Trophoblast cell (in vitro differentiated cells and primary cell): Measurements from ENCODE around the gene RIMBP2.

Source experiments
- DNase-seq, 2 donors: peaks; one replicate each; pipeline ENCODE4 v3.0.0-alpha.2; 2016
- H2AFZ ChIP-seq: 2 replicates; pipeline ENCODE4 v1.6.1; 2013; ENCODE audit warnings: low read length, moderate library complexity, mild to moderate bottlenecking; ENCODE audit not compliant: insufficient read depth, poor library complexity
- H2AK5ac ChIP-seq: 2 replicates; pipeline ENCODE4 v1.6.1; 2013; ENCODE audit warnings: mild to moderate bottlenecking, low read length
- H2BK120ac ChIP-seq: 2 replicates; pipeline ENCODE4 v1.6.1; 2013; ENCODE audit warnings: low read length, mild to moderate bottlenecking, moderate library complexity; ENCODE audit not compliant: insufficient read depth, poor library complexity
- H2BK12ac ChIP-seq: 2 replicates; pipeline ENCODE4 v1.6.1; 2013; ENCODE audit warnings: mild to moderate bottlenecking, low read length, moderate library complexity
- H2BK5ac ChIP-seq: 2 replicates; pipeline ENCODE4 v1.6.1; 2013; ENCODE audit warnings: low read length, low read depth, moderate library complexity, mild to moderate bottlenecking; ENCODE audit not compliant: poor library complexity
- H3K14ac ChIP-seq: 2 replicates; pipeline ENCODE4 v1.6.1; 2013; ENCODE audit warnings: mild to moderate bottlenecking, low read length
- H3K18ac ChIP-seq: 2 replicates; pipeline ENCODE4 v1.6.1; 2013; ENCODE audit warnings: mild to moderate bottlenecking, low read length
- H3K23ac ChIP-seq: 2 replicates; pipeline ENCODE4 v1.6.1; 2013; ENCODE audit warnings: low read length
- H3K27ac ChIP-seq: 2 replicates; pipeline ENCODE4 v1.5.1; 2013; ENCODE audit warnings: low read depth, mild to moderate bottlenecking, inconsistent platforms, low read length, moderate library complexity
- H3K27me3 ChIP-seq: 2 replicates; pipeline ENCODE4 v1.6.1; 2013; ENCODE audit warnings: inconsistent platforms, mild to moderate bottlenecking, low read length, moderate library complexity; ENCODE audit not compliant: insufficient read depth
- H3K36me3 ChIP-seq, 2 experiments: 1 replicate in 1 of 2; 2 replicates in 1 of 2; pipeline ENCODE4 v1.6.1; 2013; ENCODE audit warnings: low read length in 2 of 2, mild to moderate bottlenecking in 2 of 2, moderate library complexity in 1 of 2; ENCODE audit not compliant: insufficient read depth in 2 of 2, control insufficient read depth in 1 of 2
- H3K4ac ChIP-seq: 2 replicates; pipeline ENCODE4 v1.6.1; 2013; ENCODE audit warnings: low read depth, mild to moderate bottlenecking, low read length, moderate library complexity
- H3K4me1 ChIP-seq, 2 experiments: 1 replicate in 1 of 2; 2 replicates in 1 of 2; pipeline ENCODE4 v1.6.1; 2013; ENCODE audit warnings: low read length in 2 of 2, mild to moderate bottlenecking in 2 of 2, moderate library complexity in 1 of 2; ENCODE audit not compliant: insufficient read depth in 2 of 2, control insufficient read depth in 1 of 2
- H3K4me2 ChIP-seq: 2 replicates; pipeline ENCODE4 v1.6.1; 2013; ENCODE audit warnings: inconsistent platforms, mild to moderate bottlenecking, low read length, moderate library complexity
- H3K4me3 ChIP-seq: 2 replicates; pipeline ENCODE4 v1.5.1; 2013; ENCODE audit warnings: mild to moderate bottlenecking, low read depth, low read length, inconsistent platforms
- H3K79me1 ChIP-seq: one replicate; pipeline ENCODE4 v1.6.1; 2013; ENCODE audit warnings: low read length
- H3K79me2 ChIP-seq: 2 replicates; pipeline ENCODE4 v1.6.1; 2013; ENCODE audit warnings: low read length, mild to moderate bottlenecking; ENCODE audit not compliant: control insufficient read depth, insufficient read depth, poor library complexity
- H3K9ac ChIP-seq: 2 replicates; pipeline ENCODE4 v1.6.1; 2013; ENCODE audit warnings: mild to moderate bottlenecking, low read length
- H3K9me3 ChIP-seq: 2 replicates; pipeline ENCODE4 v1.6.1; 2013; ENCODE audit warnings: low read depth, mild to moderate bottlenecking, control low read depth, inconsistent platforms, low read length; ENCODE audit not compliant: insufficient read depth
- H4K12ac ChIP-seq: 2 replicates; pipeline ENCODE4 v1.6.1; 2013; ENCODE audit warnings: low read depth, mild to moderate bottlenecking, low read length, moderate library complexity
- H4K8ac ChIP-seq: 2 replicates; pipeline ENCODE4 v1.6.1; 2013; ENCODE audit warnings: low read depth, mild to moderate bottlenecking, low read length, moderate library complexity
- H4K91ac ChIP-seq: one replicate; pipeline ENCODE4 v1.6.1; 2013; ENCODE audit warnings: low read depth, mild to moderate bottlenecking, low read length, moderate library complexity
- WGBS: extraction: QIAGEN DNeasy Blood & Tissue Kit; methylation state at CpG from one replicate; pipeline ENCODE4 v1.1.7; 2013; ENCODE audit warnings: missing lambda C conversion rate; ENCODE audit not compliant: insufficient read length, insufficient coverage; ENCODE audit errors: extremely low coverage; 5-methylcytosine and 5-hydroxymethylcytosine counted together

Gene RIMBP2

GRCh38 chr12:130710733-130711080, 5.4 kb downstream of the RIMBP2 start:
- no peak overlapping the region for H2BK120ac ChIP-seq
- no peak overlapping the region for H3K9ac ChIP-seq
- no peaks in the 10 kb centered on the region for H3K79me1 ChIP-seq
- H4K8ac ChIP-seq, result no peak overlapping the region
- peaks cover 2% of the 10 kb centered on the region for H3K9me3 ChIP-seq
- no peak overlapping the region for H3K27ac ChIP-seq
- no peaks in the 10 kb centered on the region for H3K79me2 ChIP-seq
- H4K12ac ChIP-seq, result no peak overlapping the region
- H3K18ac ChIP-seq, result no peak overlapping the region
- H3K27me3 ChIP-seq, result peaks cover 24% of the 10 kb centered on the region
- peaks cover 11% of the 10 kb centered on the region in 2 experiments for H3K4me1 ChIP-seq
- H3K23ac ChIP-seq, result no peak overlapping the region
- H3K4ac ChIP-seq, result no peak overlapping the region
- no peak overlapping the region for H3K14ac ChIP-seq
- no peaks in the 10 kb centered on the region for H3K36me3 ChIP-seq
- H2AK5ac ChIP-seq, result no peak overlapping the region
- no peak overlapping the region for H4K91ac ChIP-seq
- no peak overlapping the region for H2BK5ac ChIP-seq
- no peak overlapping the region for H2BK12ac ChIP-seq
- H3K4me2 ChIP-seq, result no peak overlapping the region
- DNase-seq, result no peak
- no peak overlapping the region for H3K4me3 ChIP-seq
- WGBS, result no CpG with 5 or more reads among the region's 7 CpGs
- no peak overlapping the region for H2AFZ ChIP-seq

- peaks cover 6% of the 10 kb centered on the region in 2 experiments for H3K4me1 ChIP-seq
- no peak overlapping the region for H3K23ac ChIP-seq
- no peak overlapping the region for H3K4me2 ChIP-seq
- no peak overlapping the region for H4K91ac ChIP-seq
- no peak overlapping the region for H2BK12ac ChIP-seq
- H3K36me3 ChIP-seq, result no peaks in the 10 kb centered on the region
- no peak overlapping the region for H2AFZ ChIP-seq
- H3K9ac ChIP-seq, result no peak overlapping the region
- H3K9me3 ChIP-seq, result peaks cover 2% of the 10 kb centered on the region
- H2AK5ac ChIP-seq, result no peak overlapping the region
- no peak overlapping the region for H4K8ac ChIP-seq
- H3K79me1 ChIP-seq, result no peaks in the 10 kb centered on the region
- no peaks in the 10 kb centered on the region for H3K79me2 ChIP-seq
- no peak overlapping the region for H3K14ac ChIP-seq
- no peak overlapping the region for H2BK120ac ChIP-seq
- WGBS, result no CpG with 5 or more reads among the region's 13 CpGs
- DNase-seq, result no peak
- H3K4ac ChIP-seq, result no peak overlapping the region
- no peak overlapping the region for H3K18ac ChIP-seq
- no peak overlapping the region for H2BK5ac ChIP-seq
- H4K12ac ChIP-seq, result no peak overlapping the region
- no peak overlapping the region for H3K27ac ChIP-seq
- peak overlapping the region; percentile 10 for H3K4me3 ChIP-seq
- peaks cover 20% of the 10 kb centered on the region for H3K27me3 ChIP-seq
Measured at GRCh38 chr12:130709971-130710732, 5.9 kb downstream of the RIMBP2 start.

DNA sequence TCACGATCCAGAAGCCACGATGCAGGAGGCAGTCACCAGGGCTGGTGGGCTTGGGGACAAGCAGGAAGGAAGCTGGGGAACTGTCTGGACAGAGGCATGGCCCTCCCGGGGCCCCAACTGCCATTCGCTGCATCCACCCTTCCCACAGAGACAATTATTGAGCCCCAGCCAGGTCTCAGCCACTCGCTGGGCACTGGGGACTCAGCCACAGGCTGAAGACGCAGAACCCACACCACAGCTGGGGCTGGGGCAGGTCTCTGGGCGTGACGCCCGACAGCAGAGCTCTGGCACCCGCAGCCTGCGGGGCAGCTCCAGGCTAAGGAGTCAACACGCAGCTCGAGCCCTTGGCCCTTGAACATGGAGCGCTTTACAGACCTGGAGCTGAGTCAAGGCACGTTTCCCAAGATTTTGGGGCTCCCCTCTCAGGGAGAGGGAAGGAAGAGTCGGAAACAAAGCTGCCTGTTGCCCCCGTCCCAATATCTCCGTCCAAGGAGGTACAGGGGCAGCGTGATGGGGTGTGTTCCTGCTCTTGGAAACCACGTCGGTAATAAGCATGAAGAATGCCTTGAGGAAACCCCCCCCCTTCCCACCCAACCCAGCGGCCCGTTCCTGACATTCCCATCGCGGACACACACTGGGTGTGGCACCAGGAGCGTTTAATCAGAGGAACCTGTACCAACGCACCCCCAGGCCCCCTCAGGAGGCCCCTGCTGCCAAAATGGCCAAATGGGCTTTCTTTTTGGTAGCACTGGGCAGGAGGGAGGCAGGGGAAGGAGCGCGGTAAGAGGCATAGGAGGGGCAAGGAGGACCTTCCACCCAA, 6.7 kb downstream of the RIMBP2 start:
- Histone ChIP-seq H3K36me3 (no peaks in the 10 kb centered on the region), H2AFZ (no peak overlapping the region), H3K79me2 (no peaks in the 10 kb centered on the region), H4K8ac (no peak overlapping the region), H3K4ac (no peak overlapping the region), H3K18ac (no peak overlapping the region), H3K9me3 (peaks cover 2% of the 10 kb centered on the region), H2BK5ac (no peak overlapping the region), H3K4me2 (no peak overlapping the region), H3K79me1 (no peaks in the 10 kb centered on the region), H3K9ac (no peak overlapping the region), H2AK5ac (no peak overlapping the region), H4K12ac (no peak overlapping the region), H4K91ac (no peak overlapping the region), H3K14ac (no peak overlapping the region), H2BK120ac (no peak overlapping the region), H3K27ac (no peak overlapping the region), H3K27me3 (peaks cover 13% of the 10 kb centered on the region), H3K4me1 (no peaks in the 10 kb centered on the region), H3K4me3 (no peak overlapping the region), H2BK12ac (no peak overlapping the region), H3K23ac (no peak overlapping the region)
- no peak for DNase-seq
- WGBS, result no CpG with 5 or more reads among the region's 29 CpGs

DNA sequence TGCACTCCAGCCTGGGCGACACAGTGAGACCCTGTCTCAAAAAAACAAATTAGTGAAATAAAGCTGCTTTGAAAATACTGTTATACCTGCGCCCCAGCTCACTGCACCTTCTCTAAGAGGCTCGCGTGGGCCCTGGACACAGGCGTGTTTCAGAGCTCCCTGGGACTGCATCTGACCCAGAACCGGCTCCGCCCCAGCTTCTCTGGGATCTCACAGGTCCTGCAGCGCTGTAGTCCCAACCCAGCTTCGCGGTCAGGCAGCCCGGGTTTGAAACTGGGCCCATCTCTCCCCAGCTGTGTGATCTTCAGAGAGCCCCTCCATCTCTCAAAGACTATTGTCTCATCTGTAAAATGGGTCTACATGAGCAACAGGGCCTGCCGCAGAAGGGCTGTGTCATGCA, 7.5 kb downstream of the RIMBP2 start:
- Histone ChIP-seq H3K27me3 (peaks cover 6% of the 10 kb centered on the region), H3K9me3 (peaks cover 2% of the 10 kb centered on the region), H4K8ac (no peak overlapping the region), H4K91ac (no peak overlapping the region), H3K4ac (no peak overlapping the region), H2BK12ac (no peak overlapping the region), H3K23ac (no peak overlapping the region), H3K4me3 (no peak overlapping the region), H3K18ac (no peak overlapping the region), H3K4me2 (no peak overlapping the region), H2BK5ac (no peak overlapping the region), H2BK120ac (no peak overlapping the region), H2AFZ (no peak overlapping the region), H3K27ac (no peak overlapping the region), H2AK5ac (no peak overlapping the region), H3K36me3 (no peaks in the 10 kb centered on the region), H3K14ac (no peak overlapping the region), H3K79me1 (no peaks in the 10 kb centered on the region), H3K4me1 (no peaks in the 10 kb centered on the region), H3K79me2 (no peaks in the 10 kb centered on the region), H4K12ac (no peak overlapping the region), H3K9ac (no peak overlapping the region)
- DNase-seq, result no peak
- WGBS, result no CpG with 5 or more reads among the region's 12 CpGs
